ENCODE results near the gene DDX17.

The DDX17 gene

GRCh38 chr22:38506118-38506962 is at the start of gene DDX17:
TSS of gene DDX17 (minus strand) at chr22:38506311.
- peak; percentile 94 for DNase-seq

GRCh38 chr22:38554281-38554680 is 48.2 kb upstream of the DDX17 start:
- no peak for DNase-seq

GRCh38 chr22:38549101-38549894 is 43.2 kb upstream of the DDX17 start:
- no peak for DNase-seq

- no peak for DNase-seq
These were observed 34.6 kb upstream of the DDX17 start for GRCh38 chr22:38540701-38541100.

- no peak for DNase-seq
These were observed 25.3 kb upstream of the DDX17 start for GRCh38 chr22:38531251-38531938.

GRCh38 chr22:38524429-38524828 is 18.3 kb upstream of the DDX17 start:
- DNase-seq: no peak

- no peak for DNase-seq
These were observed 17.4 kb upstream of the DDX17 start for GRCh38 chr22:38523479-38523878.

GRCh38 chr22:38523029-38523428 is 16.9 kb upstream of the DDX17 start:
- no peak for DNase-seq

- no peak for DNase-seq
These were observed 13.5 kb upstream of the DDX17 start for GRCh38 chr22:38519453-38520250.

- no peak for DNase-seq
These were observed 12.5 kb upstream of the DDX17 start for GRCh38 chr22:38518620-38519019.

GRCh38 chr22:38513063-38513462 is 7.0 kb upstream of the DDX17 start:
- DNase-seq: peak; percentile 22

GRCh38 chr22:38510416-38510970 is 4.4 kb upstream of the DDX17 start:
- DNase-seq: no peak

GRCh38 chr22:38505541-38506117 is 482 bp downstream of the DDX17 start:
- peak; percentile 52 for DNase-seq

GRCh38 chr22:38504731-38505540 is 1.2 kb downstream of the DDX17 start:
- DNase-seq: peak; percentile 27

- no peak for DNase-seq
These were observed 3.1 kb downstream of the DDX17 start for GRCh38 chr22:38503021-38503420.

- DNase-seq: no peak
These were observed 4.1 kb downstream of the DDX17 start for GRCh38 chr22:38501797-38502672.

- no peak for DNase-seq
These were observed 8.2 kb downstream of the DDX17 start for GRCh38 chr22:38497869-38498268.

- no peak for DNase-seq
These were observed 11.2 kb downstream of the DDX17 start for GRCh38 chr22:38494939-38495338.

- no peak for DNase-seq
These were observed 11.6 kb downstream of the DDX17 start for GRCh38 chr22:38494498-38494897.
